GM13976 (cell line): ENCODE data around the gene ANKH.
A peak's percentile ranks its signal among the peaks of the same experiment; 100 is the strongest.

Experiments used
- DNase-seq: peaks from one replicate; pipeline ENCODE4 v3.0.0; 2012; ENCODE audit warnings: low spot score
- in situ Hi-C: fragments of 300-500 bp; cut with MboI; formaldehyde crosslinking; loops from one replicate; pipeline ENCODE4 v1.12.0; 2022; ENCODE audit warnings: low sequenced_read_pairs, mixed read lengths, inconsistent platforms; ENCODE audit not compliant: unreplicated experiment
- TF ChIP-seq, protein P1 (sequence below): IDR thresholded peaks from 2 replicates; pipeline ENCODE4 v1.5.1; 2012; ENCODE audit warnings: borderline replicate concordance, mild to moderate bottlenecking; ENCODE audit not compliant: insufficient read depth; ENCODE audit errors: extremely low read depth, missing control alignments, control extremely low read depth

The ANKH gene

GRCh38 chr5:14681236-14681752 lies 190.3 kb downstream of the ANKH start:
- in situ Hi-C loops: no loop called here
- TF ChIP-seq, protein P1, sequence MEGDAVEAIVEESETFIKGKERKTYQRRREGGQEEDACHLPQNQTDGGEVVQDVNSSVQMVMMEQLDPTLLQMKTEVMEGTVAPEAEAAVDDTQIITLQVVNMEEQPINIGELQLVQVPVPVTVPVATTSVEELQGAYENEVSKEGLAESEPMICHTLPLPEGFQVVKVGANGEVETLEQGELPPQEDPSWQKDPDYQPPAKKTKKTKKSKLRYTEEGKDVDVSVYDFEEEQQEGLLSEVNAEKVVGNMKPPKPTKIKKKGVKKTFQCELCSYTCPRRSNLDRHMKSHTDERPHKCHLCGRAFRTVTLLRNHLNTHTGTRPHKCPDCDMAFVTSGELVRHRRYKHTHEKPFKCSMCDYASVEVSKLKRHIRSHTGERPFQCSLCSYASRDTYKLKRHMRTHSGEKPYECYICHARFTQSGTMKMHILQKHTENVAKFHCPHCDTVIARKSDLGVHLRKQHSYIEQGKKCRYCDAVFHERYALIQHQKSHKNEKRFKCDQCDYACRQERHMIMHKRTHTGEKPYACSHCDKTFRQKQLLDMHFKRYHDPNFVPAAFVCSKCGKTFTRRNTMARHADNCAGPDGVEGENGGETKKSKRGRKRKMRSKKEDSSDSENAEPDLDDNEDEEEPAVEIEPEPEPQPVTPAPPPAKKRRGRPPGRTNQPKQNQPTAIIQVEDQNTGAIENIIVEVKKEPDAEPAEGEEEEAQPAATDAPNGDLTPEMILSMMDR: no peak
- DNase-seq: no peak

- TF ChIP-seq, protein P1: no peak
- no peak for DNase-seq
- in situ Hi-C loops: no loop called here
Observed at GRCh38 chr5:14679595-14679994, 192.0 kb downstream of the ANKH start.

- in situ Hi-C loops: no loop called here
- DNase-seq: peak; percentile 56
- TF ChIP-seq, protein P1: no peak
Observed at GRCh38 chr5:14678773-14679334, 192.7 kb downstream of the ANKH start.

GRCh38 chr5:14676320-14676719 lies 195.3 kb downstream of the ANKH start:
- in situ Hi-C loops: no loop called here
- TF ChIP-seq, protein P1: no peak
- DNase-seq: no peak

DNA sequence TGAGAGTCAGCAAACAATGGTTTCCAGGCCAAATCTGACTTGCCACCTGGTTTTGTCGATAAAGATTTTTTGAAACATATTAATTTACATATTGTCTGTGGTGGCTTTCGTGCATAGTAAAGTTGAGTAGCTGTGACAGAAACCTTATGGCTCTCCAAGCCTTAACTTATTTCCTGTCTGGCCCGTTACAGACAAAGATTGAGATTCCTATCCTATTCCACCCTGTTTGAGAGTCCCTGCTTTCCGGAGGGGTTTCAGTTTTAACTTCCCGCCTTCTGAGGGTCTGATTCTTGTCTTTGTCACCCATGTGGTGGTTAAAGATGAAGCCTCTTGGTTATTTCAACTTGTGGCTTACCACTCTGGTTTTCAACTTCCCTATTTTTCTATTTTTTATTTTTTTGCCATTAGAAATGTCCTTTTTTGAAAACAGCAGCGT lies 195.7 kb downstream of the ANKH start:
- TF ChIP-seq, protein P1: no peak
- in situ Hi-C loops: no loop called here
- peak; percentile 38 for DNase-seq

DNA sequence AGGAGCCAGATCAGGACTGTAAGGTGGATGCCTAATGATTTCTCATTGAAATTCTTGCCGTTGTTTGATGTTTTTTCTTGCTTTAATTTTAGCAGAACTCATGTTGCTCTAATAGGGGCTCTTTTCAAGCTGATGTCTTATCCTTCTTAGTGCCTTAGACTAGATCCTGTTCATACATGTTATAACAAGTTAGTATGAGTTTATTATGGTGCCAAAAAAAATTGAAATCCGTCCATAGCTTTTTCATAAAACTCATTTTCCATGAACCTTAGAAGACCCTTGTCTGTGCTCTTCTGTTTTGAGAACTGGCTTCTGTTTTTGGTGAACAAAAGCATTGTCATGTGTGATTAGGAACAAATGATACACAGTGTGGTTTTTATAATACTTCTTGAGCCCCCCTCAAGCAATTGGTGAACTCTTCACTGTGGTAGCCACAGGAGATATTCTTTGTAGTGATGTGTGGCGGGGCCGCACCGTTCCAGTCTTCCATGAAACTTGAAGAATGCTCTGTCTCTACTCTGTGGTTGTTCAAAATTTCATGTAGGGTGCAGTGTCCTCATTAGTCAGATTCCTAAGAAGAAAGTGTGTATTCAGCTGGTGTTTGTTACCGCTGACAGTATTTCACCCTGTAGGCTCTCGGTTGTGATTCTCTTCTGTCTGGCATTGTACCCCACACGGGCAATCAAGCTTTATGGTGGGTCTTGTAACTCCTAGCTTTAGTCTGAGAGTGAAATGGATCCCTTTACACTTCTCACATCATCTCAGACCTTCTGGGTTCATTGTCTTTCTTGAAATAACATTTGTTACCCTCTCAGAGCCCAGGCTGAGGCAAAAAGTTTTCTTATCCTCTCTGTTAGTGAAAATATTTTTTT lies 196.4 kb downstream of the ANKH start:
- no peak for DNase-seq
- in situ Hi-C loops: loop anchor here (25.0 kb wide), 1 partner anchor 513 kb away; no protein-coding TSS in a partner anchor

More for the DNA sequence above, 196.4 kb downstream of the ANKH start:
- TF ChIP-seq, protein P1: no peak
